ENCODE measurements around the gene GRID1. TPM values are rescaled to one million over a fixed set of nuclear protein-coding genes. Genes with fewer than 3 reads are reported as not detected.
"Not testable (repeated sequence)": the region's sequence is repeated elsewhere in the genome, so short reads cannot be mapped to it uniquely, and the experiment has no call there.

GRID1 gene
- total RNA-seq, 1 donor = under 0.01 TPM

- no peak for DNase-seq (ENCODE audit: low read depth in 2 of 3, low spot score in 2 of 3)
Observed at GRCh38 chr10:85724215-85724614, 642.4 kb downstream of the GRID1 start.

- DNase-seq (ENCODE audit: low read depth in 2 of 3, low spot score in 2 of 3) = no peak
Observed at GRCh38 chr10:85720931-85721590, 645.5 kb downstream of the GRID1 start.

- DNase-seq (ENCODE audit: low read depth in 2 of 3, low spot score in 2 of 3) = no peak
Observed at GRCh38 chr10:85719408-85719807, 647.2 kb downstream of the GRID1 start.

- DNase-seq (ENCODE audit: low read depth in 2 of 3, low spot score in 2 of 3) = no peak
Observed at GRCh38 chr10:85713885-85714284, 652.7 kb downstream of the GRID1 start.

GRCh38 chr10:85702768-85703167 lies 663.8 kb downstream of the GRID1 start:
- DNase-seq (ENCODE audit: low read depth in 2 of 3, low spot score in 2 of 3) = no peak

GRCh38 chr10:85699066-85699465 lies 667.5 kb downstream of the GRID1 start:
- not testable (repeated sequence) for DNase-seq (ENCODE audit: low read depth in 2 of 3, low spot score in 2 of 3)

- no peak for DNase-seq (ENCODE audit: low read depth in 2 of 3, low spot score in 2 of 3)
Observed at GRCh38 chr10:85696893-85697292, 669.7 kb downstream of the GRID1 start.

GRCh38 chr10:85682621-85683020 lies 684.0 kb downstream of the GRID1 start:
- DNase-seq (ENCODE audit: low read depth in 2 of 3, low spot score in 2 of 3) = no peak

- no peak for DNase-seq (ENCODE audit: low read depth in 2 of 3, low spot score in 2 of 3)
Observed at GRCh38 chr10:85679710-85680109, 686.9 kb downstream of the GRID1 start.

GRCh38 chr10:85679061-85679460 lies 687.5 kb downstream of the GRID1 start:
- no peak for DNase-seq (ENCODE audit: low read depth in 2 of 3, low spot score in 2 of 3)

- no peak for DNase-seq (ENCODE audit: low read depth in 2 of 3, low spot score in 2 of 3)
Observed at GRCh38 chr10:85674851-85675250, 691.7 kb downstream of the GRID1 start.

GRCh38 chr10:85673270-85673669 lies 693.3 kb downstream of the GRID1 start:
- DNase-seq (ENCODE audit: low read depth in 2 of 3, low spot score in 2 of 3) = no peak

GRCh38 chr10:85671530-85671929 lies 695.1 kb downstream of the GRID1 start:
- no peak for DNase-seq (ENCODE audit: low read depth in 2 of 3, low spot score in 2 of 3)

GRCh38 chr10:85668522-85668921 lies 698.1 kb downstream of the GRID1 start:
- DNase-seq (ENCODE audit: low read depth in 2 of 3, low spot score in 2 of 3) = no peak

- no peak for DNase-seq (ENCODE audit: low read depth in 2 of 3, low spot score in 2 of 3)
Observed at GRCh38 chr10:85667638-85668233, 698.9 kb downstream of the GRID1 start.

GRCh38 chr10:85666987-85667386 lies 699.6 kb downstream of the GRID1 start:
- no peak for DNase-seq (ENCODE audit: low read depth in 2 of 3, low spot score in 2 of 3)

- no peak for DNase-seq (ENCODE audit: low read depth in 2 of 3, low spot score in 2 of 3)
Observed at GRCh38 chr10:85666102-85666501, 700.5 kb downstream of the GRID1 start.

GRCh38 chr10:85665681-85666080 lies 700.9 kb downstream of the GRID1 start:
- no peak for DNase-seq (ENCODE audit: low read depth in 2 of 3, low spot score in 2 of 3)

- DNase-seq (ENCODE audit: low read depth in 2 of 3, low spot score in 2 of 3) = no peak
Observed at GRCh38 chr10:85665078-85665477, 701.5 kb downstream of the GRID1 start.

GRCh38 chr10:85661123-85661522 lies 705.5 kb downstream of the GRID1 start:
- no peak for DNase-seq (ENCODE audit: low read depth in 2 of 3, low spot score in 2 of 3)

GRCh38 chr10:85659331-85659730 lies 707.3 kb downstream of the GRID1 start:
- DNase-seq (ENCODE audit: low read depth in 2 of 3, low spot score in 2 of 3) = no peak

- DNase-seq (ENCODE audit: low read depth in 2 of 3, low spot score in 2 of 3) = no peak
Observed at GRCh38 chr10:85658518-85658917, 708.1 kb downstream of the GRID1 start.

Data from hematopoietic multipotent progenitor cell (in vitro differentiated cells).